Stomach (tissue), 4 donors: ENCODE results near the gene IL24.

Experiments used
- POLR2A ChIP-seq, 4 donors: fragments of 450-650 bp; IDR thresholded peaks; one replicate each; pipeline ENCODE4 v1.6.1; 2016; ENCODE audit warnings: antibody characterized with exemption in 4 of 4, control low read depth in 2 of 4, mild to moderate bottlenecking in 1 of 4, moderate library complexity in 1 of 4
- TF ChIP-seq, protein P1 (sequence below), 7 experiments: fragments of 450-650 bp in 4 of 7; fragments of 200-600 bp in 3 of 7; sonication (generic) in 3 of 7; IDR thresholded peaks; one replicate each; pipeline ENCODE4 v1.5.1; 2016 to 2019; ENCODE audit warnings: antibody characterized with exemption in 7 of 7, control low read depth in 2 of 7, mild to moderate bottlenecking in 1 of 7

DNA sequence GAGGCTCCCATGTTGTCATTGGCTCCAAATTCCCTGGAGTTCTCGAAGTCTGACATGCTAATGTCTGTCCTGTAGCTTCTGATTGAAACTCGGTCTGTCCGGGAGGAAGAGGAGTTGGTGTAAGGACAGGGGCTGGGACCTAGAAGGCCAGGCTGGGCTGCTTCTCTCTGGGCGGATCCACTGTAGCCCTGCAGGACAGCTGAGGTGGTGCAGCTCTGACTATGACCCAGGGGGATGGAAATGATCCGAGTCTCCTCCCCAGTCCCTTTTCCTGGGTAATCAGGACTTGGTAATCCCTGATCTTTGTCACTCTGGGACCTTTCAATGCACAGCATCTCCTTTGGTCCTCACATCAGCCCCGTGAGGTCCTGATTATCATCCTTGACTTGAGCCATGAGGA, 34.5 kb downstream of the IL24 start:
- TF ChIP-seq, protein P1, sequence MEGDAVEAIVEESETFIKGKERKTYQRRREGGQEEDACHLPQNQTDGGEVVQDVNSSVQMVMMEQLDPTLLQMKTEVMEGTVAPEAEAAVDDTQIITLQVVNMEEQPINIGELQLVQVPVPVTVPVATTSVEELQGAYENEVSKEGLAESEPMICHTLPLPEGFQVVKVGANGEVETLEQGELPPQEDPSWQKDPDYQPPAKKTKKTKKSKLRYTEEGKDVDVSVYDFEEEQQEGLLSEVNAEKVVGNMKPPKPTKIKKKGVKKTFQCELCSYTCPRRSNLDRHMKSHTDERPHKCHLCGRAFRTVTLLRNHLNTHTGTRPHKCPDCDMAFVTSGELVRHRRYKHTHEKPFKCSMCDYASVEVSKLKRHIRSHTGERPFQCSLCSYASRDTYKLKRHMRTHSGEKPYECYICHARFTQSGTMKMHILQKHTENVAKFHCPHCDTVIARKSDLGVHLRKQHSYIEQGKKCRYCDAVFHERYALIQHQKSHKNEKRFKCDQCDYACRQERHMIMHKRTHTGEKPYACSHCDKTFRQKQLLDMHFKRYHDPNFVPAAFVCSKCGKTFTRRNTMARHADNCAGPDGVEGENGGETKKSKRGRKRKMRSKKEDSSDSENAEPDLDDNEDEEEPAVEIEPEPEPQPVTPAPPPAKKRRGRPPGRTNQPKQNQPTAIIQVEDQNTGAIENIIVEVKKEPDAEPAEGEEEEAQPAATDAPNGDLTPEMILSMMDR (IDR thresholded peaks at IDR 0.05): no peak
- TF ChIP-seq POLR2A (IDR thresholded peaks at IDR 0.05): no peak
